ENCODE data around the gene TAAR6.

DNA sequence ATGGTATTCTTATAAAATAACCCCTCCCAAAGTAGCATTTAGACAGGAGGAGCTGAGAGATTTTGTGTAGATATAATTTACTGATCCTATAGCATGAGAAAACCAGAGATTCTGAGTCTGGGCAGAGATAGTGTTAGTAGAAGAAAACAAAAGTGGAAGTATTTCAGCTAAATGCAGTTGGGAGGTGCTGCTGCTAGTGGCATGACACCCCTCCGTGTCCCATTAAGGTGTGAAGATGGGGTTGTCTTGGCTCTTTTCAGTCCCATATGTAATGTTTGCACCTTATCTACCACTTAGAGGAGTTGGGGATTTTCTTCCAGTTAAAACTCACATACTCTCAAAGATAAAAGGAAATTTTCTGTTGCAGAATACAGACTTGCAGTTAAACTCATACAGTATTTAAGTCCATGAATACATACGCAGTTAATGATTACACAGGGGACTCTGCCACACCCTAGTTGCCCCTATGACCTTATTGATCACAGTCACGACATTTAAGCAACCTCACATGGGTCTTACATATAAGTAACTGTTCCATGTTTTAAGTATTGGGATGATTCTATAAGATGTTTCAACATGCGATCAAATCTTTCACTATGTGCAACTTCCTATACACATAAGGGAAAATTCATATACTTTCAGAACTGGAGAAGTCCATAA, 42.5 kb downstream of the TAAR6 start:
- TF ChIP-seq, protein P1, sequence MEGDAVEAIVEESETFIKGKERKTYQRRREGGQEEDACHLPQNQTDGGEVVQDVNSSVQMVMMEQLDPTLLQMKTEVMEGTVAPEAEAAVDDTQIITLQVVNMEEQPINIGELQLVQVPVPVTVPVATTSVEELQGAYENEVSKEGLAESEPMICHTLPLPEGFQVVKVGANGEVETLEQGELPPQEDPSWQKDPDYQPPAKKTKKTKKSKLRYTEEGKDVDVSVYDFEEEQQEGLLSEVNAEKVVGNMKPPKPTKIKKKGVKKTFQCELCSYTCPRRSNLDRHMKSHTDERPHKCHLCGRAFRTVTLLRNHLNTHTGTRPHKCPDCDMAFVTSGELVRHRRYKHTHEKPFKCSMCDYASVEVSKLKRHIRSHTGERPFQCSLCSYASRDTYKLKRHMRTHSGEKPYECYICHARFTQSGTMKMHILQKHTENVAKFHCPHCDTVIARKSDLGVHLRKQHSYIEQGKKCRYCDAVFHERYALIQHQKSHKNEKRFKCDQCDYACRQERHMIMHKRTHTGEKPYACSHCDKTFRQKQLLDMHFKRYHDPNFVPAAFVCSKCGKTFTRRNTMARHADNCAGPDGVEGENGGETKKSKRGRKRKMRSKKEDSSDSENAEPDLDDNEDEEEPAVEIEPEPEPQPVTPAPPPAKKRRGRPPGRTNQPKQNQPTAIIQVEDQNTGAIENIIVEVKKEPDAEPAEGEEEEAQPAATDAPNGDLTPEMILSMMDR (IDR thresholded peaks at IDR 0.05) = no peak
- TF ChIP-seq SIN3A (IDR thresholded peaks at IDR 0.05; ENCODE audit: borderline replicate concordance, low read depth, low read length) (no peak), JUND (IDR thresholded peaks at IDR 0.05) (no peak), CHD2 (IDR thresholded peaks at IDR 0.05; ENCODE audit: low read length, partially characterized antibody) (no peak), YY1 (IDR thresholded peaks at IDR 0.05; ENCODE audit: low read depth) (no peak), RXRA (IDR thresholded peaks at IDR 0.05; ENCODE audit: borderline replicate concordance, low read depth) (no peak), TAF1 (IDR thresholded peaks at IDR 0.05; ENCODE audit: borderline replicate concordance, low read depth, low read length) (no peak), SMC3 (IDR thresholded peaks at IDR 0.05; ENCODE audit: low read depth, low read length) (no peak), TEAD4 (IDR thresholded peaks at IDR 0.05; ENCODE audit: borderline replicate concordance, insufficient read depth) (no peak), MEF2A (IDR thresholded peaks at IDR 0.05; ENCODE audit: borderline replicate concordance, low read depth) (no peak)
- TF ChIP-seq, protein P2, sequence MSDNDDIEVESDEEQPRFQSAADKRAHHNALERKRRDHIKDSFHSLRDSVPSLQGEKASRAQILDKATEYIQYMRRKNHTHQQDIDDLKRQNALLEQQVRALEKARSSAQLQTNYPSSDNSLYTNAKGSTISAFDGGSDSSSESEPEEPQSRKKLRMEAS (IDR thresholded peaks at IDR 0.05; ENCODE audit: low read depth) = no peak
- TF ChIP-seq, protein P3, sequence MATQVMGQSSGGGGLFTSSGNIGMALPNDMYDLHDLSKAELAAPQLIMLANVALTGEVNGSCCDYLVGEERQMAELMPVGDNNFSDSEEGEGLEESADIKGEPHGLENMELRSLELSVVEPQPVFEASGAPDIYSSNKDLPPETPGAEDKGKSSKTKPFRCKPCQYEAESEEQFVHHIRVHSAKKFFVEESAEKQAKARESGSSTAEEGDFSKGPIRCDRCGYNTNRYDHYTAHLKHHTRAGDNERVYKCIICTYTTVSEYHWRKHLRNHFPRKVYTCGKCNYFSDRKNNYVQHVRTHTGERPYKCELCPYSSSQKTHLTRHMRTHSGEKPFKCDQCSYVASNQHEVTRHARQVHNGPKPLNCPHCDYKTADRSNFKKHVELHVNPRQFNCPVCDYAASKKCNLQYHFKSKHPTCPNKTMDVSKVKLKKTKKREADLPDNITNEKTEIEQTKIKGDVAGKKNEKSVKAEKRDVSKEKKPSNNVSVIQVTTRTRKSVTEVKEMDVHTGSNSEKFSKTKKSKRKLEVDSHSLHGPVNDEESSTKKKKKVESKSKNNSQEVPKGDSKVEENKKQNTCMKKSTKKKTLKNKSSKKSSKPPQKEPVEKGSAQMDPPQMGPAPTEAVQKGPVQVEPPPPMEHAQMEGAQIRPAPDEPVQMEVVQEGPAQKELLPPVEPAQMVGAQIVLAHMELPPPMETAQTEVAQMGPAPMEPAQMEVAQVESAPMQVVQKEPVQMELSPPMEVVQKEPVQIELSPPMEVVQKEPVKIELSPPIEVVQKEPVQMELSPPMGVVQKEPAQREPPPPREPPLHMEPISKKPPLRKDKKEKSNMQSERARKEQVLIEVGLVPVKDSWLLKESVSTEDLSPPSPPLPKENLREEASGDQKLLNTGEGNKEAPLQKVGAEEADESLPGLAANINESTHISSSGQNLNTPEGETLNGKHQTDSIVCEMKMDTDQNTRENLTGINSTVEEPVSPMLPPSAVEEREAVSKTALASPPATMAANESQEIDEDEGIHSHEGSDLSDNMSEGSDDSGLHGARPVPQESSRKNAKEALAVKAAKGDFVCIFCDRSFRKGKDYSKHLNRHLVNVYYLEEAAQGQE (IDR thresholded peaks at IDR 0.05; ENCODE audit: low read depth, low read length) = no peak

Measured in SK-N-SH (cell line).